H9 (cell line): Measurements from ENCODE around the gene CHD6. TPM values are rescaled to one million over a fixed set of nuclear protein-coding genes. Genes with fewer than 3 reads are reported as not detected.

Experiments used
- DNase-seq: peaks from one replicate; pipeline ENCODE4 v3.0.0-alpha.2; 2017
- H2AFZ ChIP-seq: one replicate; pipeline ENCODE4 v1.6.1; 2013; ENCODE audit warnings: mild to moderate bottlenecking, low read length, control low read depth, moderate library complexity
- H2AK5ac ChIP-seq: 2 replicates; pipeline ENCODE4 v1.6.1; 2013; ENCODE audit warnings: low read length, control low read depth, mixed read lengths; ENCODE audit not compliant: insufficient read length
- H2BK120ac ChIP-seq: one replicate; pipeline ENCODE4 v1.6.1; 2013; ENCODE audit warnings: low read depth, mild to moderate bottlenecking, low read length, control low read depth, inconsistent platforms; ENCODE audit not compliant: poor library complexity, severe bottlenecking
- H2BK12ac ChIP-seq: 2 replicates; pipeline ENCODE4 v1.6.1; 2013; ENCODE audit warnings: low read length, control low read depth, mixed read lengths, low read depth; ENCODE audit not compliant: insufficient read length
- H2BK15ac ChIP-seq: 2 replicates; pipeline ENCODE4 v1.6.1; 2013; ENCODE audit warnings: low read depth, low read length, control low read depth
- H2BK20ac ChIP-seq: one replicate; pipeline ENCODE4 v1.6.1; 2013; ENCODE audit warnings: low read depth, mild to moderate bottlenecking, low read length, control low read depth, inconsistent platforms; ENCODE audit not compliant: poor library complexity, severe bottlenecking
- H2BK5ac ChIP-seq: 2 replicates; pipeline ENCODE4 v1.6.1; 2013; ENCODE audit warnings: low read length, control low read depth, mixed read lengths; ENCODE audit not compliant: insufficient read length
- H3K14ac ChIP-seq: 2 replicates; pipeline ENCODE4 v1.6.1; 2013; ENCODE audit warnings: low read length, control low read depth; ENCODE audit not compliant: insufficient read depth
- H3K18ac ChIP-seq: 2 replicates; pipeline ENCODE4 v1.6.1; 2013; ENCODE audit warnings: low read depth, mild to moderate bottlenecking, mixed read lengths, low read length, control low read depth; ENCODE audit not compliant: insufficient read length
- H3K23ac ChIP-seq: 2 replicates; pipeline ENCODE4 v1.6.1; 2013; ENCODE audit warnings: low read length, control low read depth, mixed read lengths, low read depth; ENCODE audit not compliant: insufficient read length
- H3K23me2 ChIP-seq: 2 replicates; pipeline ENCODE4 v1.6.1; 2013; ENCODE audit warnings: low read depth, mild to moderate bottlenecking, mixed read lengths, low read length, control low read depth; ENCODE audit not compliant: insufficient read length, poor library complexity, severe bottlenecking
- H3K27ac ChIP-seq: 2 replicates; pipeline ENCODE4 v1.5.1; 2013; ENCODE audit warnings: low read length, control low read depth, mixed read lengths, low read depth; ENCODE audit not compliant: insufficient read length
- H3K27me3 ChIP-seq: 2 replicates; pipeline ENCODE4 v1.6.1; 2013; ENCODE audit warnings: low read length, control low read depth, inconsistent platforms; ENCODE audit not compliant: insufficient read depth
- H3K4ac ChIP-seq: 2 replicates; pipeline ENCODE4 v1.6.1; 2013; ENCODE audit warnings: low read depth, mild to moderate bottlenecking, control low read depth, inconsistent platforms, low read length, moderate library complexity
- H3K4me1 ChIP-seq: 2 replicates; pipeline ENCODE4 v1.6.1; 2013; ENCODE audit warnings: low read length, control low read depth, inconsistent platforms; ENCODE audit not compliant: insufficient read depth
- H3K4me2 ChIP-seq: 2 replicates; pipeline ENCODE4 v1.6.1; 2013; ENCODE audit warnings: low read length, control low read depth, mixed read lengths; ENCODE audit not compliant: insufficient read length, insufficient read depth
- H3K56ac ChIP-seq: 2 replicates; pipeline ENCODE4 v1.6.1; 2013; ENCODE audit warnings: low read depth, mild to moderate bottlenecking, mixed read lengths, low read length, control low read depth; ENCODE audit not compliant: insufficient read length
- H3K79me1 ChIP-seq: 2 replicates; pipeline ENCODE4 v1.6.1; 2013; ENCODE audit warnings: low read depth, mild to moderate bottlenecking, moderate library complexity, low read length, control low read depth, inconsistent platforms; ENCODE audit not compliant: insufficient read depth, poor library complexity, severe bottlenecking
- H3K79me2 ChIP-seq: 2 replicates; pipeline ENCODE4 v1.6.1; 2013; ENCODE audit warnings: low read length, control low read depth, inconsistent platforms; ENCODE audit not compliant: insufficient read depth
- H3K9ac ChIP-seq: 2 replicates; pipeline ENCODE4 v1.6.1; 2013; ENCODE audit warnings: low read length, control low read depth, mixed read lengths; ENCODE audit not compliant: insufficient read length; ENCODE audit errors: extremely low read depth
- H3K9me3 ChIP-seq: one replicate; pipeline ENCODE4 v1.6.1; 2013; ENCODE audit warnings: low read depth, low read length, inconsistent platforms; ENCODE audit not compliant: control insufficient read depth
- H3T11ph ChIP-seq: one replicate; pipeline ENCODE4 v1.6.1; 2013; ENCODE audit warnings: mild to moderate bottlenecking, low read length, control low read depth, inconsistent platforms
- H4K20me1 ChIP-seq: one replicate; pipeline ENCODE4 v1.6.1; 2013; ENCODE audit not compliant: control insufficient read depth, insufficient read length, insufficient read depth
- H4K5ac ChIP-seq: 2 replicates; pipeline ENCODE4 v1.6.1; 2013; ENCODE audit warnings: low read depth, mild to moderate bottlenecking, mixed read lengths, low read length, control low read depth; ENCODE audit not compliant: insufficient read length
- H4K8ac ChIP-seq: replicated peaks from 2 replicates; pipeline ENCODE4 v1.6.1; 2013; ENCODE audit warnings: low read length, control low read depth, mixed read lengths, low read depth; ENCODE audit not compliant: insufficient read length
- H4K91ac ChIP-seq: 2 replicates; pipeline ENCODE4 v1.6.1; 2013; ENCODE audit warnings: low read depth, mild to moderate bottlenecking, moderate library complexity, mixed read lengths, low read length, control low read depth; ENCODE audit not compliant: insufficient read length
- H3K27ac Mint-ChIP-seq, 3 experiments: 2 replicates in 2 of 3; 3 replicates in 1 of 3; pipeline ENCODE4 v1.8.0; 2020 to 2021; ENCODE audit warnings: mixed read lengths in 3 of 3, mild to moderate bottlenecking in 1 of 3, moderate library complexity in 1 of 3
- H3K27me3 Mint-ChIP-seq: 2 replicates; pipeline ENCODE4 v1.8.0; 2021; ENCODE audit warnings: low read depth, mild to moderate bottlenecking, moderate library complexity, mixed read lengths
- H3K36me3 Mint-ChIP-seq, 3 experiments: 2 replicates in 2 of 3; 3 replicates in 1 of 3; pipeline ENCODE4 v1.8.0; 2020 to 2021; ENCODE audit warnings: low read depth in 3 of 3, mixed read lengths in 3 of 3; ENCODE audit not compliant: insufficient read depth in 1 of 3
- H3K4me1 Mint-ChIP-seq, 2 experiments: 2 replicates each; pipeline ENCODE4 v1.8.0; 2020; ENCODE audit warnings: mixed read lengths in 2 of 2
- H3K4me3 Mint-ChIP-seq, 2 experiments: 2 replicates in 1 of 2; 3 replicates in 1 of 2; pipeline ENCODE4 v1.8.0; 2020 to 2021; ENCODE audit warnings: mild to moderate bottlenecking in 2 of 2, mixed read lengths in 2 of 2, moderate library complexity in 1 of 2
- H3K9me3 Mint-ChIP-seq, 2 experiments: 2 replicates in 1 of 2; 3 replicates in 1 of 2; pipeline ENCODE4 v1.8.0; 2020; ENCODE audit warnings: mild to moderate bottlenecking in 2 of 2, mixed read lengths in 2 of 2, moderate library complexity in 1 of 2
- WGBS: extraction: QIAGEN DNeasy Blood & Tissue Kit; methylation state at CpG from one replicate; pipeline ENCODE4 v1.1.7; 2013; ENCODE audit warnings: missing lambda C conversion rate, low lambda C conversion rate, mixed read lengths; ENCODE audit not compliant: insufficient read length; ENCODE audit errors: extremely low coverage; 5-methylcytosine and 5-hydroxymethylcytosine counted together
- total RNA-seq: library from RNA; stranded (reverse); gene quantifications from 2 replicates; pipeline ENCODE4 v1.2.1, GENCODE V29; 2021
- TF ChIP-seq, protein P1 (sequence below): fragments of 200-600 bp; sonication (generic); conservative IDR thresholded peaks from 3 replicates; pipeline ENCODE4 v1.8.0; 2021; ENCODE audit warnings: antibody characterized with exemption, mild to moderate bottlenecking

CHD6 gene
- total RNA-seq, 1 experiment from 2014 or later: 51.5 TPM

DNA sequence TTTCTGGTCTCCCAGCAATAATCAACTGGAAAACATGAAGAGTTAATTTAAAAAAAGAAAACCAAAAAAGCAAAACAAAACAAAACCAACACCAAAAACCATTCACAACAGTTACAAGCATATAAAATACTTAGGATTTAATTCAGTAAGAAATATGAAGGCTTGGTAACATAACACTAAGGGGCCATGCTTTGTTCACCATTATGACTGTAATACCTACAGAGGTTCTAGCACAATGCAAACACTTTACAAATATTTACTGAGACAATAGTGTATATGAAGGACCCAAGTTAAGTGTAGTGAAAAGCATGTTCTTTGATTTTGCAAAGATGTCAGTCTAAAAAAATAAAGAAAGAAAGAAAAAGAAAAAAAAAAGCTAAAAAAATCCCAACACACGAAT, 141.7 kb downstream of the CHD6 start:
- H3K9me3 ChIP-seq: no peaks in the 10 kb centered on the region
- no peak overlapping the region for H2AFZ ChIP-seq
- H2BK5ac ChIP-seq: no peak overlapping the region
- no peak overlapping the region for H2AK5ac ChIP-seq
- H3K4me1 ChIP-seq: no peaks in the 10 kb centered on the region
- TF ChIP-seq, protein P1, sequence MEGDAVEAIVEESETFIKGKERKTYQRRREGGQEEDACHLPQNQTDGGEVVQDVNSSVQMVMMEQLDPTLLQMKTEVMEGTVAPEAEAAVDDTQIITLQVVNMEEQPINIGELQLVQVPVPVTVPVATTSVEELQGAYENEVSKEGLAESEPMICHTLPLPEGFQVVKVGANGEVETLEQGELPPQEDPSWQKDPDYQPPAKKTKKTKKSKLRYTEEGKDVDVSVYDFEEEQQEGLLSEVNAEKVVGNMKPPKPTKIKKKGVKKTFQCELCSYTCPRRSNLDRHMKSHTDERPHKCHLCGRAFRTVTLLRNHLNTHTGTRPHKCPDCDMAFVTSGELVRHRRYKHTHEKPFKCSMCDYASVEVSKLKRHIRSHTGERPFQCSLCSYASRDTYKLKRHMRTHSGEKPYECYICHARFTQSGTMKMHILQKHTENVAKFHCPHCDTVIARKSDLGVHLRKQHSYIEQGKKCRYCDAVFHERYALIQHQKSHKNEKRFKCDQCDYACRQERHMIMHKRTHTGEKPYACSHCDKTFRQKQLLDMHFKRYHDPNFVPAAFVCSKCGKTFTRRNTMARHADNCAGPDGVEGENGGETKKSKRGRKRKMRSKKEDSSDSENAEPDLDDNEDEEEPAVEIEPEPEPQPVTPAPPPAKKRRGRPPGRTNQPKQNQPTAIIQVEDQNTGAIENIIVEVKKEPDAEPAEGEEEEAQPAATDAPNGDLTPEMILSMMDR: no peak
- no peaks in the 10 kb centered on the region for H3K4me1 Mint-ChIP-seq
- no peak overlapping the region for H3K4me3 Mint-ChIP-seq
- DNase-seq: no peak
- H3K9me3 Mint-ChIP-seq: no peaks in the 10 kb centered on the region
- no peaks in the 10 kb centered on the region for H3K23me2 ChIP-seq
- no peak overlapping the region for H3K4ac ChIP-seq
- no peak overlapping the region for H3K4me2 ChIP-seq
- no peak overlapping the region for H3T11ph ChIP-seq
- H4K91ac ChIP-seq: no peak overlapping the region
- H4K20me1 ChIP-seq: no peaks in the 10 kb centered on the region
- H3K18ac ChIP-seq: no peak overlapping the region
- H3K27me3 ChIP-seq: no peaks in the 10 kb centered on the region
- H4K8ac ChIP-seq: no peak overlapping the region
- no peak overlapping the region for H3K9ac ChIP-seq
- no peaks in the 10 kb centered on the region for H3K27me3 Mint-ChIP-seq
- WGBS: no CpG with 5 or more reads among the region's 1 CpG
- no peak overlapping the region for H3K23ac ChIP-seq
- no peak overlapping the region for H2BK12ac ChIP-seq
- no peak overlapping the region for H3K14ac ChIP-seq
- no peaks in the 10 kb centered on the region for H3K79me2 ChIP-seq
- H3K27ac Mint-ChIP-seq: no peak overlapping the region
- no peak overlapping the region for H3K56ac ChIP-seq
- H2BK20ac ChIP-seq: no peak overlapping the region
- H2BK120ac ChIP-seq: no peak overlapping the region
- H3K79me1 ChIP-seq: peaks cover 2% of the 10 kb centered on the region
- no peak overlapping the region for H3K27ac ChIP-seq
- no peak overlapping the region for H4K5ac ChIP-seq
- no peak overlapping the region for H2BK15ac ChIP-seq
- peaks cover 14 to 34% (median 31%) of the 10 kb centered on the region in 3 experiments for H3K36me3 Mint-ChIP-seq
